Vagina (tissue), 2 donors: ENCODE measurements around the gene PLIN1. TPM values are rescaled to one million over a fixed set of nuclear protein-coding genes. Genes with fewer than 3 reads are reported as not detected.

Source experiments
- DNase-seq, 2 donors: peaks; one replicate each; pipeline ENCODE4 v3.0.0-alpha.2; 2017; ENCODE audit errors: extremely low spot score in 2 of 2
- H3K27ac ChIP-seq: fragments of 200-600 bp; sonication (generic); one replicate; pipeline ENCODE4 v1.5.1; 2019
- H3K27me3 ChIP-seq: fragments of 200-600 bp; sonication (generic); one replicate; pipeline ENCODE4 v1.5.1; 2019
- H3K36me3 ChIP-seq, 2 donors: fragments of 200-600 bp; sonication (generic); one replicate each; pipeline ENCODE4 v1.5.1; 2017 to 2019
- H3K4me1 ChIP-seq: fragments of 200-600 bp; sonication (generic); one replicate; pipeline ENCODE4 v1.5.1; 2019
- H3K4me3 ChIP-seq, 2 donors: fragments of 200-600 bp; sonication (generic); 1 replicate in 1 of 2; 2 replicates in 1 of 2; pipeline ENCODE4 v1.5.1; 2016 to 2019
- H3K9me3 ChIP-seq: fragments of 200-600 bp; sonication (generic); one replicate; pipeline ENCODE4 v1.5.1; 2019
- POLR2A ChIP-seq, 2 donors: fragments of 450-650 bp; IDR thresholded peaks; one replicate each; pipeline ENCODE4 v1.6.1; 2017; ENCODE audit warnings: antibody characterized with exemption in 2 of 2, mild to moderate bottlenecking in 2 of 2, moderate library complexity in 2 of 2
- POLR2AphosphoS5 ChIP-seq, 2 donors: sonication (generic); formaldehyde crosslinking; IDR thresholded peaks; one replicate each; pipeline ENCODE4 v1.9.0; 2017; ENCODE audit warnings: antibody characterized with exemption in 2 of 2, mild to moderate bottlenecking in 2 of 2, low read depth in 1 of 2; ENCODE audit not compliant: insufficient read depth in 1 of 2
- intact Hi-C: fragments of 100-400 bp; cut with DNase I; formaldehyde crosslinking; loops from one replicate; pipeline ENCODE4 v1.15.1; 2023
- total RNA-seq: library from RNA; depleted of rRNA; stranded (reverse); fragments of >200 nt; gene quantifications from one replicate; pipeline ENCODE4 v1.2.3, GENCODE V29; 2016
- TF ChIP-seq, protein P1 (sequence below), 3 experiments: fragments of 450-650 bp in 2 of 3; fragments of 200-600 bp in 1 of 3; sonication (generic) in 1 of 3; IDR thresholded peaks; one replicate each; pipeline ENCODE4 v1.5.1; 2017 to 2019; ENCODE audit warnings: antibody characterized with exemption in 3 of 3, mild to moderate bottlenecking in 2 of 3, moderate library complexity in 2 of 3

Gene PLIN1
- total RNA-seq = 53.3 TPM

GRCh38 chr15:89679212-89679611 lies at the start of gene PLIN1:
TSS of gene PLIN1 (minus strand) at chr15:89679367. CDS start at chr15:89677489, 1,878 bp downstream.
- no peak for DNase-seq
- peaks cover 13% of the 10 kb centered on the region for H3K4me1 ChIP-seq
- H3K27ac ChIP-seq = no peak within 1 kb of the TSS
- no peaks in the 10 kb centered on the region for H3K9me3 ChIP-seq
- intact Hi-C loops = loop anchor here (5.0 kb wide), 1 partner anchor 493 kb away; no protein-coding TSS in a partner anchor
- TF ChIP-seq POLR2AphosphoS5 (IDR thresholded peaks at IDR 0.05; ENCODE audit: insufficient read depth in 1 of 2, low read depth in 1 of 2) (no peak), POLR2A (IDR thresholded peaks at IDR 0.05) (no peak)
- TF ChIP-seq, protein P1, sequence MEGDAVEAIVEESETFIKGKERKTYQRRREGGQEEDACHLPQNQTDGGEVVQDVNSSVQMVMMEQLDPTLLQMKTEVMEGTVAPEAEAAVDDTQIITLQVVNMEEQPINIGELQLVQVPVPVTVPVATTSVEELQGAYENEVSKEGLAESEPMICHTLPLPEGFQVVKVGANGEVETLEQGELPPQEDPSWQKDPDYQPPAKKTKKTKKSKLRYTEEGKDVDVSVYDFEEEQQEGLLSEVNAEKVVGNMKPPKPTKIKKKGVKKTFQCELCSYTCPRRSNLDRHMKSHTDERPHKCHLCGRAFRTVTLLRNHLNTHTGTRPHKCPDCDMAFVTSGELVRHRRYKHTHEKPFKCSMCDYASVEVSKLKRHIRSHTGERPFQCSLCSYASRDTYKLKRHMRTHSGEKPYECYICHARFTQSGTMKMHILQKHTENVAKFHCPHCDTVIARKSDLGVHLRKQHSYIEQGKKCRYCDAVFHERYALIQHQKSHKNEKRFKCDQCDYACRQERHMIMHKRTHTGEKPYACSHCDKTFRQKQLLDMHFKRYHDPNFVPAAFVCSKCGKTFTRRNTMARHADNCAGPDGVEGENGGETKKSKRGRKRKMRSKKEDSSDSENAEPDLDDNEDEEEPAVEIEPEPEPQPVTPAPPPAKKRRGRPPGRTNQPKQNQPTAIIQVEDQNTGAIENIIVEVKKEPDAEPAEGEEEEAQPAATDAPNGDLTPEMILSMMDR (IDR thresholded peaks at IDR 0.05) = no peak
- no peaks in the 10 kb centered on the region for H3K27me3 ChIP-seq
- no peak within 1 kb of the TSS for H3K4me3 ChIP-seq
- H3K36me3 ChIP-seq = no peaks in the 10 kb centered on the region

- no peak for TF ChIP-seq POLR2A (IDR thresholded peaks at IDR 0.05)
- no peak for TF ChIP-seq POLR2AphosphoS5 (IDR thresholded peaks at IDR 0.05; ENCODE audit: insufficient read depth in 1 of 2, low read depth in 1 of 2)
- TF ChIP-seq, protein P1 (IDR thresholded peaks at IDR 0.05) = no peak
- no peak for DNase-seq
- no peaks in the 10 kb centered on the region for H3K27me3 ChIP-seq
- intact Hi-C loops = no loop called here
- H3K27ac ChIP-seq = no peak overlapping the region
- H3K4me1 ChIP-seq = no peaks in the 10 kb centered on the region
- no peak overlapping the region for H3K4me3 ChIP-seq
- no peaks in the 10 kb centered on the region for H3K9me3 ChIP-seq
- no peaks in the 10 kb centered on the region for H3K36me3 ChIP-seq
Observed at GRCh38 chr15:89728254-89728653, 49.1 kb upstream of the PLIN1 start.

GRCh38 chr15:89725064-89725463 lies 45.9 kb upstream of the PLIN1 start:
- no peak overlapping the region for H3K4me3 ChIP-seq
- H3K27me3 ChIP-seq = no peaks in the 10 kb centered on the region
- H3K9me3 ChIP-seq = no peaks in the 10 kb centered on the region
- no peak for DNase-seq
- intact Hi-C loops = no loop called here
- no peak overlapping the region for H3K27ac ChIP-seq
- H3K4me1 ChIP-seq = no peaks in the 10 kb centered on the region
- H3K36me3 ChIP-seq = no peaks in the 10 kb centered on the region
- TF ChIP-seq POLR2A (IDR thresholded peaks at IDR 0.05) (no peak), POLR2AphosphoS5 (IDR thresholded peaks at IDR 0.05; ENCODE audit: insufficient read depth in 1 of 2, low read depth in 1 of 2) (no peak)
- TF ChIP-seq, protein P1 (IDR thresholded peaks at IDR 0.05) = no peak

DNA sequence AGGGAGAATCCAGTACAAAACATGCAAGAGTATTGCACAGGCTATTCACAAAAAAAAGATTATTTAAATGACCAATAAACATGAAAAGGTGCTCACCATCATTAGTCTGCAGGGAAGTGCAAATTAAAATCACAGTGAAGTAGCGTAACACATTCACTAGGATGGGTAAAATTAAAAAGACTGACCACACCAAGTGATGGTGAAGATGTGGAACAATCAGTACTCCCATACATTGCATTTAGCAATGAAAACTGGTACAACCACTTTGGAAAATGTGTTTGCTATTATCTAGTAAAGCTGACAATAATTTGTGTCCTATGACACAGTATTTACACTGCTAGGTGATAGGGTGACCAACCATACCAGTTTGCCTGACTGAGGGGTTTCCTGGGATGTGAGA lies 45.5 kb upstream of the PLIN1 start:
- Histone ChIP-seq H3K36me3 (no peaks in the 10 kb centered on the region), H3K27me3 (no peaks in the 10 kb centered on the region), H3K27ac (no peak overlapping the region), H3K4me1 (no peaks in the 10 kb centered on the region), H3K4me3 (no peak overlapping the region), H3K9me3 (no peaks in the 10 kb centered on the region)
- intact Hi-C loops = no loop called here
- DNase-seq = no peak
- TF ChIP-seq, protein P1 (IDR thresholded peaks at IDR 0.05) = no peak
- TF ChIP-seq POLR2A (IDR thresholded peaks at IDR 0.05) = no peak
- TF ChIP-seq POLR2AphosphoS5 (IDR thresholded peaks at IDR 0.05; ENCODE audit: insufficient read depth in 1 of 2, low read depth in 1 of 2) = no peak

DNA sequence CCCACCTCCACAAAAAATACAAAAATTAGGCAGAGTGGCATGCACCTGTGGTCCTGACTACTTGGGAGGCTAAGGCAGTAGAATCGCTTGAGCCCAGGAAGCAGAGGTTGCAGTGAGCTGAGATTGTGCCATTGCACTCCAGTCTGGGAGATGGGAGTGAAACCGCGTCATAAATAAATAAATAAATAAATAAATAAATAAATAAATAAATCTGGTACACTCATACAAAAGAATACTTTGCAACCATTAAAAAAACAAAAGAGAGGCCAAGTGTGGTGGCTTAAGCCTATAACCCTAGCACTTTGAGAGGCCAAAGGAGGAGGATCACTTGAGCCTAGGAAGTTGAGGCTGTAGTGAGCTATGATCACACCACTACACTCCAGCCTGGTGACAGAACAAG lies 43.9 kb upstream of the PLIN1 start:
- TF ChIP-seq POLR2AphosphoS5 (IDR thresholded peaks at IDR 0.05; ENCODE audit: insufficient read depth in 1 of 2, low read depth in 1 of 2) = no peak
- TF ChIP-seq, protein P1 (IDR thresholded peaks at IDR 0.05) = no peak
- TF ChIP-seq POLR2A (IDR thresholded peaks at IDR 0.05) = no peak
- Histone ChIP-seq H3K36me3 (no peaks in the 10 kb centered on the region), H3K4me1 (no peaks in the 10 kb centered on the region), H3K27me3 (no peaks in the 10 kb centered on the region), H3K4me3 (no peak overlapping the region), H3K9me3 (no peaks in the 10 kb centered on the region), H3K27ac (no peak overlapping the region)
- no peak for DNase-seq
- intact Hi-C loops = no loop called here
